Measurements from ENCODE around the gene SLC11A2.

Gene SLC11A2

DNA sequence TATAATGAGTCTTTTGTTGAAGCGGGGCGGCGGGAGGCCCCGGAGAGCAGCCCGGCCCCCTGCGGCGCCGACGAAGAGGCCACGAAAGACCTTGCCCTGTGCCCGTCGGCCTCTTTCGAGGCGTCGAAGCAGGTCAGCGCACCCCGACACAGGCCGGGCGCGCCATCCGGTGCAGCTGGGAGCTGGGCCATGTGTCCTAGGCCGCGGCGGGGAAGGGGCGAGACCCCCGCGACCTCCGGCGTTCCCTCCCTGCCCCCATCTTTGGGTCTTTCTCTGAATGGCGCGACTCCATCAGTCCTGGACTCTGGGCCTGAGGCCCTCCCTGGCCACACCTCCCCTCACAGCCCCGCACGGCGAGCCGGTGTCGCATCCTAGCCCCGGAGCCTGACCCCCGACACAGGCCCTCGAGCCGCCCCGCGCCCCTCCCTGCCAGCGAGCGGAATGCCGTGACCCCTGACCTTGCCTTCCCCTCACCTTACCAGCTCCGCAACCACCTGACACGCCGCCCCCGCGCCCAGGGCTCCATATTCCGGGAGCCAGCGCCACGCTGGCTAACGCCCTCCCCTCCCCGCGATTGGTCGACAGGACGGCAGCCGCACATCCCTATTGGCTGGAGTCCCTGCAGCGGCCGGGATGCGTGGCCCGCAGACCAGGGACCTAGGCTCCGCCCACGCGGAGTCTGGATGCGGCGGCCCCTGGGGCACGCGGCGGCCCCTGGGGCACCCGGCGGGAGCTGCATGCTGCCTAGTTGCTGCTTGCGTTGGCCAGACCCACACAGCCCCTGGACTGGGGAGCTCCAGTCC is at the start of gene SLC11A2:
TSS of gene SLC11A2 (minus strand) at position 549 of the 803 bp plus-strand sequence. CDS start 15,656 bp downstream, outside the sequence.
- DNase-seq (ENCODE audit: low spot score): peak; percentile 97

DNA sequence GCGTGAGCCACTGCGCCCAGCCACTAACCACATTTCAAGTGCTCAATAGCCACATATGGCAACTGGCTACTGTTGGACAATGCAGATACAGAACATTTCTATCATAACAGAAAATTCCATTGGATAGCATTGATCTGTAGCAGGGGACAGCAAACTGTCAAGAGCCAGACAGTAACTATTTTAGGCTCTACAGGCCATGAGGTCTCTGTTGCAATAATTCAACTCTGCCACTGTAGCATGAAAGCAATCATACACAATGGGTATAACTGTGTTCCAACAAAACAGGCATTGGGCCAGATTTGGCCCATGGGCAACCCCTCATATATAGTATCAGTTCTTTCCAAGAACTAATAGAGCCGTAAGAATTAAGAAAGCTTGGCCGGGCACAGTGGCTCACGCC is 49.2 kb upstream of the SLC11A2 start:
- no peak for DNase-seq (ENCODE audit: low spot score)

DNA sequence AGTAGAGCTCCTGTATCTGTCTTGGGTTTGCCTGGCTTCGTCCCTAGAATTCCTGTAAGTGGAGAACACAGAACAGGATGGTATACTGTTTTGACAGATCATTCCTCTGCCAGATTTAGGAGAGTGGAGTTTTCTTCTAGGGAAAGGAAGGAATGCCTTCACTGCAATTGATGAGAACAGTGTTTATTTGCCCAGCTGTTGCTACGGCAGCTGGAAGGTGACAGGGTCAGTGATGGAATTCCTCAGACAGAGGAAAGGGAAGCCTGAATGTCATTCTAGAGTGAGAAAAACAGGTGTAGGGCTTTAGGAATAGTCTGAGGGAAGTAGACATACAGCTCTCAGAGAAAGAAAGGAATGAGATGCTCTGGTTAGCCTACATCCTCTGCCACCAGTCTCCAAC is 45.5 kb upstream of the SLC11A2 start:
- no peak for DNase-seq (ENCODE audit: low spot score)

DNA sequence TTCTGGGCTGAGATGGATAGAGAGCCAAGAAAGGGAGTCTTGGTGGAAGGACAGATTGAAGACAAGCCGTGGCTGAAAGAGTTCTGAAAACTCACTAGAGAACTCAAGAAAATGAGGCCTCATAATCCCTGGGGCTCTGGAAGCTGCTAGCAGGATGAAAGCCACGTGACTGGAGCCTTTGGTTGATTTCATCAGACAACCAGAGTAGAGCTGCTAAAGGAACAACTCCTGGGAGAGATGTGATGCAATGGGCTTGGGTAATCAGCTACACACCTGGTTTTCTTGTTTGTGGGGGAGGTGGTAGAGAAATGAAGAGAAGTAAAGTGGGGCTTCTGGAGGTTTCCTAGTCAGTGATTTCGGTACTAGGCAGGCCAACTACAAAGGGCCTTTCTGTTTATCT is 43.8 kb upstream of the SLC11A2 start:
- no peak for DNase-seq (ENCODE audit: low spot score)

DNA sequence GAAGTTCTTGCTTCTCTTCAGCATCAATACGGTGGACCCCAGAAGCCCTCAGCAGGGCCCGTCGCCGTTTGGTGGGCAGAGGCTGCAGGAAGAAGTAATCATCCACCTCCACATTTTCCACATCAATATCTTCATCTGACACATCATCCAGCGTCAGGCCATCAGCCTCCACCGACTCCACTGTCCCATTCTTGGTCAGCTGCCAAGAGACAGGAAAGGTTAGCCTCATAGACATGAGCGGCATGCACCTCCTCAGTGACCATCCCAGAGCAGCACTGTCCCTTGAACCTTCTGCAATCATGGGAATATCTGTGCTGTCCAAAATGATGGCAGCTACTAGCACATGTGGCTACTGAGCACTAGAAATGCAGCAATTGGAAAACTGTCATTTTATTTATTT is 41.6 kb upstream of the SLC11A2 start:
- DNase-seq (ENCODE audit: low spot score): no peak

DNA sequence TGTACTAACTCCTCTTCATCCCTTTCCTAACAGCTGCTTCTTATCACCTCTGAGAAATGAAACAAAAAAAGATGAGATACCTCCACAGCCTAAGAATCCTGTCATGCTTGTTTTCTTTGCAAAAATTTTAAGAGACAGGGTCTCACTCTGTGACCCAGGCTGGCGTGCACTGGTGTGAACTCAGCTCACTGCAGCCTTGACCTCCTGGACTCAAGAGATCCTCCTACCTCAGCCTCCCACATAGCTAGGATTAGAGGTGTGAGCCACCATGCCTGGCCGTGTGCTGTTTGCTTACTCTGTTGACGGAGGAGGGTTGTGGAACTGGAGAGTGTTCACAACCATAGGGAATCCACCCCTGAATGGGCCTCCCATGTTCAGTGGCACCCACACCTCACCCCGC is 41.0 kb upstream of the SLC11A2 start:
- DNase-seq (ENCODE audit: low spot score): no peak

DNA sequence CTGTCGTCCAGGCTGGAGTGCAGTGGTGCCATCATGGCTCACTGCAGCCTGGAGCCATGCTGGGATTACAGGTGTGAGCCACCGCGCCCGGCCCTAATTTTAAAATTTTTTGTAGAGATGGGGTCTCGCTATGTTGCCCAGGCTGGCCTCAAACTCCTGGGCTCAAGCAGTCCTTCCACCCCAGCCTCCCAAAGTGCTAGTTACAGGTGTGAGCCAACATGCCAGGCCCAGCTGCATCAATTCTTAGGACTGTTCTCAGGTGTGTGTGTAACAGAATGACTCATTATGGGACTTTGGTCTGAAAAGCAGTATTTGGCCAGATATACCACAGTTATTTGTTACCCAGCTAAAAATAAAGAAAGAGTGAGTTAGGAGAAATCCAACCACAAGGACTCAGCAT is 39.3 kb upstream of the SLC11A2 start:
- no peak for DNase-seq (ENCODE audit: low spot score)

DNA sequence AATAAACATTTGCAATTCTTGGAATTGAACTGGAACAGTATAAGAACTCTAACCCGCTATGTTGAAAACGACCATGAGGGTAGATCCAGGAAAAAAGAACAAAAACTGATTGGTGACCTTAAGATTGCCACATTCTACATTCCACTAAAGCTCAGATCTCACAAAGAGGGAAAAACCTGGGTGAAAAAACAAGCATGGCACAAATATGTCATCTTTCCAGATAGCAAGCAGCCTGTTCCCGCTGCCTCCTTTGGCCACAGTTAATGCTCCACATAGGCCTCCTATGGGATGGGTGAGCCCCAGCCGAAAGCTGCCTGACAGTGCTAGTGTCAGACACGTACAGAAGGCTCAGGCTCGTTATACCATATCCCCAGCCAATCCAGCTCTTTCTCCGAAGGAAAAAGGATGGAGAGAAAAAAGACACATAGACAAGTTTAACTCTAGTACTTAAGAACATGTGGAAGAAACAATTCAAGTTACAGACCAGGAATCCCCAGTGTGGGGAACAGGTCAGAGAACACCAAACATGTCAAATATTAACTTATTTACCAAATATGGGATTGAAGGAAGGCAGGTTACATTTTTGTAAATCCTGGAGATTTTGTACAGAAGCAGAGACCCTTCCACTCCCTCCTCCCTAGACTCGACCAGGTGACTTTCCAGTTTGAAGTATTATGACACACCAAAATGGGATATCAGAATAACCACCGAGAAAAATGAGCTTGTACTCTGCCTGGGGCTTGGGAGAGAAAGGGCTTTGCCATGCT is 36.6 kb upstream of the SLC11A2 start:
- DNase-seq (ENCODE audit: low spot score): no peak

DNA sequence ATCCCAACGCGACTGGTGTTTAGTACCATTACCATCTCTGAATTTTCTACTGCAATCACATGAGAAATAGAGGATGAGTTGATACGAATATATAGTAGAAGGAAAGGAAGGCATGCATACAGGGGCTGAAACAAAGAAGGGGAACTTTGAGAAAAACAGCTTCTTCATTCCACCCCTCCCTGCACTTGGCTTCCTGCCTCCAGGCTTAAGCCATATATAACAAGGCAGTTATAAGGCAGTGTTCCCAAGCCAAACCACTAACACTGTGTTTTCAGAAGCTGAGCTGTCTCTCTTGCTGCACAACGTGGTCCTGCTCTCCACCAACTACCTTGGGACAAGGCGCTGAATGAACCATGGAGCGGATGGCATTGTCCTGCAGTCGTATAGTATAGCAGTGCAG is 32.9 kb upstream of the SLC11A2 start:
- no peak for DNase-seq (ENCODE audit: low spot score)

DNA sequence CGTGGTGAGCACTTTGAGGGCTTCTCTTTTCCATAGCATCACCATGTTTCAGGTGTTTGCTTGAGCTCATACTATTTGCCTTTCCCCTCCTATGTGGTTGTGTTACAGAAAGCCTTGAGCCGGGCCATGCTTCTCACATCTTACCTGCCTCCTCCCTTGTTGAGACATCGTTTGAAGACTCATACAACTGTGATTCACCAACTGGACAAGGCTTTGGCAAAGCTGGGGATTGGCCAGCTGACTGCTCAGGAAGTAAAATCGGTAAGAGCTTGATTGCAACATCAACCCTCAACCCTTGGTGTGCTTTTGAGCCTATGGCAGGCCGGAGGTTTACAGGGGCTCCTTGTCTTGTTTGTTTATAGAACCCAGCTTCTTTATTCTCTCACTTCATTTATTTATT is 30.1 kb upstream of the SLC11A2 start:
- no peak for DNase-seq (ENCODE audit: low spot score)

DNA sequence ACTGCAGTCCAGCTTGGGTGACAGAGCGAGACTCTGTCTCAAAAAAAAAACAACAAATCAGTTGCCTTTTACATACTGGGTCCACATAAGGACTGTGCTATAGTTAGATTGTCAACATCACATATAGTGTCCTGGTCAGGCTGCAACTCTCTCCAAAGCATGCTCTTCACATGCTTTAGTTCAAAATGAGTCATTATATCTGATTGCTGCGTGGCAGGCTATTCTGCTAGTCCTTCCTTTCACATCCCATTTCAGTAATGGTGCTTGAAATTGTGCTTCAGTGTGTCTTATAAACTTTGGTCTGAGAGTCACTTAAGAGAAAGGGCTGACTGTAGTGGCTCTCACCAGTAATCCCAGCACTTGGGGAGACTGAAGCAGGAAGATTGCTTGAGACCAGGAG is 28.9 kb upstream of the SLC11A2 start:
- no peak for DNase-seq (ENCODE audit: low spot score)

DNA sequence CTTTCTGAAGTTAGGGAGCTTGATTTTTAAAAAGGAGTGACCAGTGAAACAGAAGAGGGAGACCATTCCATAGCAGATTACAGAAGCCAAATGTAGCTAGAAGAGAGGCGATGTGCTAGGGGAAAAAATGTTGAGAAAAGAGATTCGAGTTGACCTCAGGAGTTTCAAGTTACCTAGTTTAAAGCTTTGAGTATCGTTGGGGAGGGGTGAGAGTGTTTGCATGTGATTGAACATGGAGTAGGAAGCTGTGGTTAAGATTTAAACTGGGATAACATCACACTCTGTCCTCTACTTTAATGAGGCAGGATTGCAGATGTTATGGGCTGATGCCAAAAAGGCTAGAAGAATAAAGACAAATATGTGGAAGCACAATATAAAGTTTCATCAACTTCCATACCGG is 25.6 kb upstream of the SLC11A2 start:
- no peak for DNase-seq (ENCODE audit: low spot score)

DNA sequence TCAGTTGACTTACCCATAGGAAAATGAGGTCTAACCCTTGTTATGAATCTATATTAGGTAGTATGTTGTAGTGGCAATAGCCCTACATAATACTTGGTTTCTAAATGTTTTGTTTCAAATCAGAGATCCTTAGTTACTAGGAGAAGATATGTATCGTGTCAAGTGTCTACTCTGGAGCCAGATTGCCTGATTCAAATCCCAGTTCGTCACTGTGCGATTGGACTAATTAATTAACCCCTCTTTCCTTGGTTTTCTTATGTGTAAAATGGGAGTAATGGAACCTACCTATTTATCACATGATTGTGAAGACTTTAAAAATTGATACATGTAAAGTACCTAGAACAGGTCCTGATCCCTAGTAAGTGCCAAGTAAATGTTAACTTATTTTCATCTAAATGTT is 23.3 kb upstream of the SLC11A2 start:
- no peak for DNase-seq (ENCODE audit: low spot score)

DNA sequence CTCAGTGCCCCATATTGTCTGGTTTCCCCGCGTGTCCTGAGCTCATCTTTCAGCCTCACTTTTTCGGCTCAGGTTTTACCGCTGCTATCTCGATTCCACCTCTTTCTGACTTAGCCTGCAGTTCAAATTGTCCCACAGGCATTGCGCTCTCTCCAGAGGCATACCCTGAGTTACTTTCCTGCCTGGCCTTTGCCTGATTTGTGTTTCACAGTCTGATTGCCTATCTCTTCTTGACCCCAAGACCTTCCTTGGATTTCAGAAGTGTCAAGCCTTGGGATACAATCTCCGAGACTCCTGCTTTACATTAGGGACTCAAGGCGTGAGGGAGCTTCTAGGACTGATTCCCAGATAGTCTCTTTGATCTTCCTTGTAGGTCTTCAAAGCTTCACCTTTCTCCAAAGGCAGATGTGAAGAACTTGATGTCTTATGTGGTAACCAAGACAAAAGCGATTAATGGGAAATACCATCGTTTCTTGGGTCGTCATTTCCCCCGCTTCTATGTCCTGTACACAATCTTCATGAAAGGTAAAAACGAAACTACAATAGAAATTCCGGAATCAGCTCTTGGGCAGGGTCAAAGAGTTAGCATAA is 22.6 kb upstream of the SLC11A2 start:
- peak; percentile 5 for DNase-seq (ENCODE audit: low spot score)

DNA sequence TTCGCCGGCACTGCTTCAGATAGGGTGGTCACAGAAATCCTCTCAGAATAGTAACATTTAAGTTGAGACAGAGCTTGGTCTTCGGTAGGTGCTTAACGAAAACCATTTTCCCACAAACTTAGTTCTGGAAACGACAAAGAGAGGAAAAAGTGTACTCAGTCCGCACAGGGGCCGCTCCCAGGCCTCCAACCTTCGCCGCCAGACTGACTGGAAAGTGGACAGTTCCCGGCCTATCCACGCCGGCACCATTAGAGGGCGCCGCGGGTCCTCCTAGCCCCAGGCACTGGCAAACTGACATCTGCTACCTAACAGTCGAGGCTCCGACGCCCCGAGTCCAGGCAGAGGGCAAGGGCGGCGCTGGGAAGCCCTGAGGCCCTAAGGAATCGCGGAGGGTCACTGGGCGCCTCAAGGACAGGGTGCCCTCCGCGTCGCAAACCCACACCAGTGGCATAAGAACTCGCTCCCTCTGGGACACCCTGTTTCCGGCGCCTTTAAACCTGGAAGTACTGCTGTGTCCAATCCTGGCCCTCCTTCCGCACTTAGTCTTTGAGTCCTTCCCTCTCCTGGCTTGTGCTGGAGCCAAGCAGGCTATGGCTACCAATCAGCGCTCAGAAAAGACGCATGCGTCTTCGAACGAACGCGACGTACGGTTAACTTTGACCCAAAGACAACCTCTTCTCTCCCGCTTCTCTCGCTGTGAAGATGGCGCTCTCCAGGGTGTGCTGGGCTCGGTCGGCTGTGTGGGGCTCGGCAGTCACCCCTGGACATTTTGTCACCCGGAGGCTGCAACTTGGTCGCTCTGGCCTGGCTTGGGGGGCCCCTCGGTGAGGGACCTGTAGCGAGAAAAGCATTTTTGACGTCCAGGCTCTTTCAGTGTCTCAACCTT is 21.7 kb upstream of the SLC11A2 start, which contains the start of gene LETMD1:
TSS of gene LETMD1 (plus strand) at position 673 of the 886 bp plus-strand sequence. CDS start at position 703, 30 bp downstream.
- peak; percentile 99 for DNase-seq (ENCODE audit: low spot score)

DNA sequence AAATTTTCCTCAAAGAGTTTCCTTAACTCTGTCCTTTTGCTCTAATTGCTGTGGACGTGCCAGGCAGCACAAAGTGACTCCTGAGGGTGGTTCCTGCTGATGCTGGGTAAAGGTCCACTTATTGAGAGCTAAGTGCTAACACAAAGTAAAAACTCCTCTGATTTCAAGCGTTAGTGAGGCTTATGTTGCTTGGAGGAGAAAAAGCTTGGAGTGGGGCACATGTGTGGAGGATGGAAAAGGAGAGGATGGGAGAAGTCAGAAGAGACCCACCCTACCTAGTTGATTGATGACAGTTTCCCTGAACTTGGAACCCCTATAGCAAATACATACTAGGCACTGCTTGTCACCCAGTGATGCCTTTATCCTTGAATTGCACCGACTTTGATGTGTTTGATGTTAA is 10.1 kb upstream of the SLC11A2 start:
- no peak for DNase-seq (ENCODE audit: low spot score)

DNA sequence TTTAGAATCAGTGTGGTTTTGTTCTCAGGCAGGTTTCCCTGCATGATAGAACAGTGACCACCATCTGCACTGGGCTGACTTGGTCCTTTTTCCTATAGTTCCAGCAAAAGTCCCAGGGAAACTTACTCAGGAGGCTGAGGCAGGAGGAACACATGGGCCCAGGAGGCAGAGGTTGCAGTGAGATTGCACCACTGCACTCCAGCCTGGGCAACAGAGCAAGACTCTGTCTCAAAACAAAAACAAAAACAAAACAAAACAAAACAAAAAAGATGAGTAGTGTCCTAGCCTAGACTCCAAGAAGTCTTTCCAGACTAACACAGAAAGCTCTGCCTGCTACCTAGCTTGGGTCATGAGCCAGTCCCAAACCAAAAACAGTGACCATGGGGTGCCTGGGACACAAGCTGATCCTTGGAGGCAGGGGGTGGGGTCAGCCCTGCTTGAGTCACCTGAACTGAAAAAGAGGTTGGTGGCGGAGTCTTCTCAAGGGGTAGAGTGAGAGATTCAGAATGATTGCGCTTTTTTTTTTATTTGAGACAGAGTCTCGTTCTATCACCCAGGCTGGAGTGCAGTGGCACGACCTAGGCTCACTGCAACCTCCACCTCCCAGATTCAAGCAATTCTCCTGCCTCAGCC is 7.4 kb upstream of the SLC11A2 start:
- DNase-seq (ENCODE audit: low spot score): no peak

DNA sequence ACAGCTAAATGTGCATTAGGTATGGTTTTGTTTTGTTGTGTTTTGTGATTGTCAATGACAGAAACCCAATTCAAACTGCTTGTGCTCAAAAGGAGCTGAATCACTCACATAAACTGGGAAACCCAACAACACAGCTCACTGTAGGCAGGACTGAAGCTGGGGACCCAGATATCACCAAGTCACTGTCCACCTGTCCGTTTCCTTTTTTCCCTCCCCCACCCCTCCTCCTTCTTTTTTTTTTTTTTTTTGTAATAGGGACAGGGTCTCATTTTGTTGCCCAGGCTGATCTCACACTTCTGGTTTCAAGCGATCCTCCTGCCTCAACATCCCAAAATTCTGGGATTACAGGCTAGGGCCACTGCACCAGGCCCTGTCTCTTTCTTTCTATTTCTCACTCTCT is 6.9 kb upstream of the SLC11A2 start:
- no peak for DNase-seq (ENCODE audit: low spot score)

DNA sequence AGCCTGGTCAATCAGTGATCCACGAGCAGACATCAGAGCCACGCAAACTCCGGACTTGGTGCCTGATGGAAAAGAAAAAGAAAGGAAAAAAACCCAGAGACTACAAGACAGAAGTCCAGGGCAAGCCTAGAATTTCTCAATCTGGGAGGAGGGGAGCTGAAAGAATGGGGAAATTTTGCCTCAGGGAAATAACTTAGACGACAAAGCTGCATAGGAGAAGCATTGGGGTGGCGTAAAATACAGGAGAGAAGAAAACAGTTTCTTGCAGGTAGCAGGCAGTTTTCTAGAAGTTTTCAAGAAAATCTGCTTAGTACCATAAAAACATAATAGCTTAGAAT is 2.6 kb upstream of the SLC11A2 start:
- DNase-seq (ENCODE audit: low spot score): no peak

DNA sequence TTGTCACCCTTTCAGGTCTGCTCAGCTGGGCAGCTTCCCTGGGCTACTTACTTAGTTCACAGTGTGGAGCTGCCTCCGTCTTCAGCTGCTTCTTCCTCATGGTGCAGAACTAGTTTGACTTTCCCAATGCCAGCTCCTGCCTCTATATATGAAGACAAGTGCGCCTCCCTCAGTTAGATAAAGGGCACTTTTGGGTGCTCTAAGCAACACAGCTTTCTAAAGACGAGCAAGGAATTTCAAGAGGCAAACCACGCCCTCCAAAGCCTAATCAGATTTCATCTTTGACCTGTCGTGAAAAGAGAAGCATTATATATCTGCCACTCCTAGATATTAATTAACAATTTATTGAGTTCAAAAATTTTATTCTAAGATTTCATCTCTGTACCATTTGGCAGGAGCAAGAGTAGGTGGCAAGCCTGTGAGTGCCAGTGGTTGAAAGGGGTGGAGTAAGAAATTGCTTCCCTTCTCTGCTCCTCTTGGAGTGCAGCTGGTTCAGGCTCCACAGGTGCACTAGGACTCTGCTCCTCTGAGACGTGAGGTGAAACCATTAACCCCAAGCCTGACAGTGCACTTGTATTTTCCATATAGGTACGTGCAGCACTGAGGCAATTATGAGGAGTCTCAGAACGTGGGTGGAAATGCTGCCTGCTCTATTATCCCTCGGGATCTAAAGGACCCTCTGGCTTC is 2.1 kb upstream of the SLC11A2 start:
- peak; percentile 75 for DNase-seq (ENCODE audit: low spot score)

DNA sequence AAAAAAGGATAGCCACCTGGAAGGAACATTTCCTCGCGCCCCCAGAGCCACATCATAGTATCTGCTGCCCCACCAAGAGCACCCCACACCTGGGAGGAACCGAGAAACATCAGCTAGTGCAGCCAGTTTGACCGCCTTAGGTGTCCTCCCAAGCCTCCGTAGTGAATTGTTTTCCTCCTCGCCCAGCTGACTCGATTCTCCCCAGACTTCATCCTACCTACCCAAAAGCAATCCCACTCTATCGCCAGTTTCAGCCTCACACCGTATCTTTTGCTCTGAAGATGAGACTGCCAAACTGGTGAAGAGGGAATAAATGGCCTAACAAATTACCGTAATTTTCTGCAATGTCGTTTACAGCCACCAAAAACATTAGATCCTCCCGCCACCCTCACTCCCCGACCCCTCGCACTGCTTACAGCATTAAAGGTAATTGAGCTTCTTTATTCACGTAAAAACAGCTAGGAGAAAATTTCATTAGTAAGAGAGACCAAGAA is 1.2 kb upstream of the SLC11A2 start:
- no peak for DNase-seq (ENCODE audit: low spot score)
